Adrenal gland (tissue), 12 donors: ENCODE results near the gene SUCLG2. TPM values are rescaled to one million over a fixed set of nuclear protein-coding genes. Genes with fewer than 3 reads are reported as not detected.

Experiments used
- DNase-seq, 7 donors: peaks; one replicate each; pipeline ENCODE4 v3.0.0-alpha.2; 2019 to 2020
- H3K27ac ChIP-seq, 5 donors: fragments of 200-600 bp; sonication (generic) in 4 of 5; 1 replicate in 3 of 5; 2 replicates in 2 of 5; pipeline versions ENCODE4 v1.5.1 to v1.8.0; 2016 to 2020; ENCODE audit warnings: mild to moderate bottlenecking in 1 of 5
- H3K27me3 ChIP-seq: fragments of 200-600 bp; 2 replicates; pipeline ENCODE4 v1.8.0; 2021
- H3K36me3 ChIP-seq, 2 donors: fragments of 200-600 bp; replicated peaks in 1 of 2; 1 replicate in 1 of 2; 2 replicates in 1 of 2; pipeline versions ENCODE4 v1.5.1 to v1.8.0; 2018 to 2022
- H3K4me1 ChIP-seq, 2 donors: fragments of 200-600 bp; replicated peaks in 1 of 2; 1 replicate in 1 of 2; 2 replicates in 1 of 2; pipeline versions ENCODE4 v1.5.1 to v1.8.0; 2018 to 2021
- H3K4me3 ChIP-seq, 4 donors: fragments of 200-600 bp; sonication (generic) in 3 of 4; one replicate each; pipeline ENCODE4 v1.5.1; 2016 to 2018
- H3K9me3 ChIP-seq, 3 donors: fragments of 200-600 bp; sonication (generic) in 1 of 3; replicated peaks in 1 of 3; 1 replicate in 2 of 3; 2 replicates in 1 of 3; pipeline versions ENCODE4 v1.5.1 to v1.8.0; 2016 to 2021
- POLR2A ChIP-seq, 2 donors: fragments of 450-650 bp; IDR thresholded peaks; one replicate each; pipeline ENCODE4 v1.6.1; 2017; ENCODE audit warnings: antibody characterized with exemption in 2 of 2, mild to moderate bottlenecking in 2 of 2, moderate library complexity in 1 of 2
- WGBS, 4 donors: extraction: QIAGEN DNeasy Blood & Tissue Kit in 2 of 4; methylation state at CpG; one replicate each; pipeline versions ENCODE4 v1.1.5 to v1.1.7; 2013 to 2017; 5-methylcytosine and 5-hydroxymethylcytosine counted together
- intact Hi-C, 2 donors: fragments of 100-400 bp; cut with DNase I; formaldehyde crosslinking; loops; one replicate each; pipeline versions ENCODE4 v1.14.1 to v1.15.0; 2022 to 2023
- polyA plus RNA-seq, 3 donors: library from polyadenylated mRNA; stranded (reverse); fragments of 200-250 nt in 2 of 3; fragments of 350-450 nt in 1 of 3; fragmentation: Illumina TruSeq in 1 of 3; extraction: RNeasy Lipid Tissue Mini Kit (QIAGEN cat#74804) in 1 of 3; gene quantifications; one replicate each; pipeline ENCODE4 v1.2.3, GENCODE V29; 2013 to 2014
- total RNA-seq, 9 donors: library from RNA; depleted of rRNA in 4 of 9; stranded (reverse); fragments of >200 nt in 4 of 9; fragments of 120-200 nt in 1 of 9; fragmentation: NEBNext Ultra II Directional in 1 of 9; extraction: Animal tissue kit (Norgen Biotek cat#: 25700) in 1 of 9; gene quantifications; one replicate each; pipeline versions ENCODE4 v1.1.0 to v1.2.4, GENCODE V29; 2013 to 2023
- TF ChIP-seq, protein P1 (sequence below), 6 experiments: fragments of 450-650 bp in 4 of 6; fragments of 200-600 bp in 2 of 6; sonication (generic) in 1 of 6; IDR thresholded peaks; 1 replicate in 5 of 6; 2 replicates in 1 of 6; pipeline versions ENCODE4 v1.5.1 to v1.8.0; 2016 to 2021; ENCODE audit warnings: antibody characterized with exemption in 6 of 6, mild to moderate bottlenecking in 2 of 6, moderate library complexity in 1 of 6
- donor health status: healthy with polysubstance abuse.
- donor health status: Bipolar disorder and iron deficiency.
- donor health status: DM: yes; HTN: yes; CAD: no.
- donor health status: DM: no; HTN: no; CAD: no.
- donor health status: DM: no; HTN: no; CAD: no.
- donor health status: DM: yes; HTN: yes; CAD: no.

The SUCLG2 gene
- total and polyA plus RNA-seq, 12 donors = 24.4 to 115 (median 69.6) TPM

DNA sequence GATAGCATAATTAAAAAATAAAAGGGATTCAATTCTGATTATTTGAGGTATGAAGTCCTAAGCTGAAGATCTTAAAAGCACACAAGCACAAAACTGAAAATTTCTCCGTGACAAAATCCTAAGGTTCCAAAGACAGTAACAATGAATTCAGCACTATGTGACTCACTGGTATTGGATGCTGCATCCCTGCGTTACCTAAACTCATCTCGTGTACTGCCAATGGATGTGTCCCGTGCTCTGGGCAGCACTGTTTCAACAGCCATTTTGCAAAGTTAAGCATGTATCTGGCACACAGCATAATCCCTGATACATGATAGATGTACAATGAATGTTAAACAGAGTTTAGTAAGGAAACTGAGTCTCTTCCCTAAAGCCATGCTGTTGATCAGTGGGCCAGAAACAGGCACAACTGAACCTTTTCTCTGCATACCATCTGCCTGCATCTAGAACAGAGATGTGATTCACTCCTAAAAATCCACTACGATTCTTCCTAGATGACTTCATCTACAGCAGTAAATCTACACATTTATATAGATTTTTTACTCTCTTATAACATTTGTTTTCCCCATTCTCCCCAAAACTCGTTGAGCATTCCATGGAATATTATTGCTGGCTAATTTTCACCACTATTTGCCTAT is 14.3 kb downstream of the SUCLG2 start:
- intact Hi-C loops = no loop called here
- WGBS, 4 donors = 88 to 96% (median 95%) methylated on average over 6 of the region's 6 CpGs
- H3K27me3 ChIP-seq = no peaks in the 10 kb centered on the region
- H3K9me3 ChIP-seq = no peaks in the 10 kb centered on the region
- TF ChIP-seq, protein P1, sequence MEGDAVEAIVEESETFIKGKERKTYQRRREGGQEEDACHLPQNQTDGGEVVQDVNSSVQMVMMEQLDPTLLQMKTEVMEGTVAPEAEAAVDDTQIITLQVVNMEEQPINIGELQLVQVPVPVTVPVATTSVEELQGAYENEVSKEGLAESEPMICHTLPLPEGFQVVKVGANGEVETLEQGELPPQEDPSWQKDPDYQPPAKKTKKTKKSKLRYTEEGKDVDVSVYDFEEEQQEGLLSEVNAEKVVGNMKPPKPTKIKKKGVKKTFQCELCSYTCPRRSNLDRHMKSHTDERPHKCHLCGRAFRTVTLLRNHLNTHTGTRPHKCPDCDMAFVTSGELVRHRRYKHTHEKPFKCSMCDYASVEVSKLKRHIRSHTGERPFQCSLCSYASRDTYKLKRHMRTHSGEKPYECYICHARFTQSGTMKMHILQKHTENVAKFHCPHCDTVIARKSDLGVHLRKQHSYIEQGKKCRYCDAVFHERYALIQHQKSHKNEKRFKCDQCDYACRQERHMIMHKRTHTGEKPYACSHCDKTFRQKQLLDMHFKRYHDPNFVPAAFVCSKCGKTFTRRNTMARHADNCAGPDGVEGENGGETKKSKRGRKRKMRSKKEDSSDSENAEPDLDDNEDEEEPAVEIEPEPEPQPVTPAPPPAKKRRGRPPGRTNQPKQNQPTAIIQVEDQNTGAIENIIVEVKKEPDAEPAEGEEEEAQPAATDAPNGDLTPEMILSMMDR (IDR thresholded peaks at IDR 0.05) = no peak
- no peak overlapping the region for H3K4me3 ChIP-seq
- peaks cover 8 to 10% of the 10 kb centered on the region in 2 donors for H3K4me1 ChIP-seq
- DNase-seq = no peak
- no peaks in the 10 kb centered on the region for H3K36me3 ChIP-seq
- H3K27ac ChIP-seq = no peak overlapping the region

DNA sequence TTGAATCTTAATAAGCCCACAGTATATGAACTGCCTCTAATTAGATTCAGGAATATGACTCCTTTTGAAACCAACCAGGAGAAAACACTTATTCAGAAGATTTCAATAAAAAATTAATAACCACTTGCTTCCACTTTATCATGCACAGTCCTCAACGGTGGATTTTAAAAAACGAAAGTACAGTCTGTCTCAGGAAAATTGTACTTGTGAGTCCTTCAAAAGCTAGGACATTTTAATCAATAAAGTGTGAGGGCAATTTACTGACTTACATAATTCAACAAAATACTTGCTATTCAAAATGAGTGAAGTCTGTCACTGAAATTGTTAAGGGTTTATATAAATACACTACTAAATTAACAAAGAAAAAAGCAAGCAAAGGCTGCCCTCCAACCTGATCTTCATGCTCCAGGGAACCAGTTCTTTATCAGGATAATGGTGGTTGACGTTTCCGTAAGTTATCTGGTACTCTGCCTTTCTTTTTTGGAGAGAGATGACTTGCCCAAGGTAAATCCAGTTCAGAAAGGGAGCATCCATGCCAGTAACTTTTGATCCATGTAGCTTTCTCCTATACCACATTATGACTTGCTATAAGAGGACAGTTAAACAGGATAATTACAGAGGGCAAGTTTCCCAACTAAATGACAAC is 17.0 kb downstream of the SUCLG2 start:
- H3K9me3 ChIP-seq = no peaks in the 10 kb centered on the region
- TF ChIP-seq POLR2A (IDR thresholded peaks at IDR 0.05) = no peak
- TF ChIP-seq, protein P1 (IDR thresholded peaks at IDR 0.05) = no peak
- peaks cover 9 to 17% of the 10 kb centered on the region in 2 donors for H3K4me1 ChIP-seq
- intact Hi-C loops = no loop called here
- H3K27ac ChIP-seq = no peak overlapping the region
- H3K27me3 ChIP-seq = no peaks in the 10 kb centered on the region
- H3K36me3 ChIP-seq = no peaks in the 10 kb centered on the region
- 83 to 89% (median 86%) methylated on average over 4 of the region's 4 CpGs for WGBS, 4 donors
- DNase-seq = no peak
- H3K4me3 ChIP-seq = no peak overlapping the region

DNA sequence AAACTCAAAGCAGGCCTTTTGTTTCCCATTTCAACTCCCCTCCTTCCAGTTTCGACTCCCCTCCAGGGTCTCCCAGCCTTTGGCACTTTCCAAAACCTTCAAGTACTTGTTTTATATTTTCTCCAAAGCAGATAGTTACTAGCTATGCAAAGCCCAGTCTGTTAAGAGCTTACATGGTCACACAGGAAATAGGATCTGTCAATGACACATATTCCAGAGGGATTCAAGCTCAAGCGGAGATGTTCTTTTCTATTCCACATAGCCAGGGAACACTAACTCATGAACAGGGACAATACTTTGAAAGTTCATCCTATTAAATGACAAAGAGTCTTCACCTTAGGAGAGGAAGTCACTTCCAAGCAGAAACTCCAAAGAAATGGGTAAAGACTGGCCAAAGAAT is 18.6 kb downstream of the SUCLG2 start:
- peaks cover 9 to 13% of the 10 kb centered on the region in 2 donors for H3K4me1 ChIP-seq
- DNase-seq = no peak
- no peak overlapping the region for H3K27ac ChIP-seq
- no peaks in the 10 kb centered on the region for H3K36me3 ChIP-seq
- no peak overlapping the region for H3K4me3 ChIP-seq
- intact Hi-C loops = no loop called here
- TF ChIP-seq POLR2A (IDR thresholded peaks at IDR 0.05) = no peak
- TF ChIP-seq, protein P1 (IDR thresholded peaks at IDR 0.05) = no peak
- no peaks in the 10 kb centered on the region for H3K27me3 ChIP-seq
- H3K9me3 ChIP-seq = no peaks in the 10 kb centered on the region
- 89 to 97% (median 92%) methylated on average over 2 of the region's 2 CpGs for WGBS, 4 donors

DNA sequence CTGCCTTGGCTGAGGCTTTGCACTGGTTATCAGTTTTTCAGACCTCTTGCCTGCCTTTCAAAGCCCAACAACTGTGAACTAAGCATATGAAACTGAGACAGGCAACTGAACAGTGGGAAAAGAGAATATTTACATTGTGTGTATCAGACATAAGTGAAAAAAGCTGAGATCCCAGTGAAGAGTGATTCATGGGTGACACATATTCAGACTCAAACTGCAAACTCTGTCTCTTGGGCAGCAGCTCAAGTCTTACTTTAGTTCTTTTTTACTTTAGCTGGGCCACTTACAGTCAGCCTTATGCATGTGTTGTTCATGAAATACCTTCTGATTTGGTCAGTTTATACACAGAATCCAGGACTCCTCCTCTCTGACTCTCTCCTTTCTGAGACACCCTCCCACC is 19.2 kb downstream of the SUCLG2 start:
- TF ChIP-seq, protein P1 (IDR thresholded peaks at IDR 0.05) = no peak
- H3K27me3 ChIP-seq = no peaks in the 10 kb centered on the region
- DNase-seq = no peak
- intact Hi-C loops = no loop called here
- no peak overlapping the region for H3K4me3 ChIP-seq
- H3K9me3 ChIP-seq = no peaks in the 10 kb centered on the region
- no peaks in the 10 kb centered on the region for H3K36me3 ChIP-seq
- peak overlapping the region in 1 of 5 donors; percentile 13 for H3K27ac ChIP-seq
- H3K4me1 ChIP-seq = peaks cover 9 to 13% of the 10 kb centered on the region in 2 donors
